Tibial nerve (tissue), 4 donors: ENCODE results near the gene CDH12.

Experiments used
- CTCF ChIP-seq, 5 experiments: fragments of 200-600 bp in 3 of 5; fragments of 450-650 bp in 2 of 5; sonication (generic) in 3 of 5; IDR thresholded peaks; one replicate each; pipeline ENCODE4 v1.5.1; 2016 to 2019; ENCODE audit warnings: antibody characterized with exemption in 5 of 5, mild to moderate bottlenecking in 3 of 5, moderate library complexity in 2 of 5
- EP300 ChIP-seq, 2 donors: sonication (generic); formaldehyde crosslinking; IDR thresholded peaks; one replicate each; pipeline ENCODE4 v1.6.1; 2017; ENCODE audit warnings: antibody characterized with exemption in 2 of 2, mild to moderate bottlenecking in 1 of 2
- POLR2A ChIP-seq, 2 donors: fragments of 450-650 bp; IDR thresholded peaks; one replicate each; pipeline ENCODE4 v1.6.1; 2017; ENCODE audit warnings: antibody characterized with exemption in 2 of 2, mild to moderate bottlenecking in 2 of 2, moderate library complexity in 2 of 2

DNA sequence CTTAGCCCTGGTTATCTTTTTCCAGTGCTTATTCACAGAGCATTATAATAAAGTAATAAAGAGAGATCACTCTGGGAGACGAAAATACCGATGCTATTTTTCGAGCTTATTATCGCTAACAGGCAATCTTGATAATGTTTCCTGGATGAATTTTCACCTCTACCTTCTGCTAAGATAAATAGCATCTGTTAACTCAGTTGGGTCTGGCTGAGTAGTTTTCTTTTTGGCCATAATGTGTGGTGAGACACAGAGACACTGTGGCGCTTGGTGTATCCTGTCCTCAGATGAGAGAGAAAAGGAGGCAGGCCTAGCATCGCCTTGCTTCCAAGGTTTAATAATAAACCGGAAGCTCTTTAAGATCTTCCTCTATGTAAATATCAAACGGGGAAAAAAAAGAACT, 46.2 kb upstream of the CDH12 start:
- TF ChIP-seq CTCF (IDR thresholded peaks at IDR 0.05): no peak
- no peak for TF ChIP-seq POLR2A (IDR thresholded peaks at IDR 0.05)
- TF ChIP-seq EP300 (IDR thresholded peaks at IDR 0.05): no peak
